PC-3 (cell line): ENCODE measurements around the gene TNP1.

ENCODE experiments used
- EZH2 ChIP-seq: fragments of 300-600 bp; sonication (generic); IDR thresholded peaks from one replicate; pipeline ENCODE4 v1.6.1; 2017; ENCODE audit warnings: antibody characterized with exemption, mild to moderate bottlenecking, low read length; ENCODE audit not compliant: unreplicated experiment
- EZH2phosphoT487 ChIP-seq: fragments of 300-600 bp; sonication (generic); IDR thresholded peaks from 2 replicates; pipeline ENCODE4 v1.6.1; 2018; ENCODE audit warnings: mild to moderate bottlenecking, antibody characterized with exemption, low read length, borderline replicate concordance
- TF ChIP-seq, protein P1 (sequence below): fragments of 300-600 bp; sonication (generic); conservative IDR thresholded peaks from 2 replicates; pipeline ENCODE4 v1.5.1; 2017; ENCODE audit warnings: antibody characterized with exemption, low read depth, mild to moderate bottlenecking, low read length

DNA sequence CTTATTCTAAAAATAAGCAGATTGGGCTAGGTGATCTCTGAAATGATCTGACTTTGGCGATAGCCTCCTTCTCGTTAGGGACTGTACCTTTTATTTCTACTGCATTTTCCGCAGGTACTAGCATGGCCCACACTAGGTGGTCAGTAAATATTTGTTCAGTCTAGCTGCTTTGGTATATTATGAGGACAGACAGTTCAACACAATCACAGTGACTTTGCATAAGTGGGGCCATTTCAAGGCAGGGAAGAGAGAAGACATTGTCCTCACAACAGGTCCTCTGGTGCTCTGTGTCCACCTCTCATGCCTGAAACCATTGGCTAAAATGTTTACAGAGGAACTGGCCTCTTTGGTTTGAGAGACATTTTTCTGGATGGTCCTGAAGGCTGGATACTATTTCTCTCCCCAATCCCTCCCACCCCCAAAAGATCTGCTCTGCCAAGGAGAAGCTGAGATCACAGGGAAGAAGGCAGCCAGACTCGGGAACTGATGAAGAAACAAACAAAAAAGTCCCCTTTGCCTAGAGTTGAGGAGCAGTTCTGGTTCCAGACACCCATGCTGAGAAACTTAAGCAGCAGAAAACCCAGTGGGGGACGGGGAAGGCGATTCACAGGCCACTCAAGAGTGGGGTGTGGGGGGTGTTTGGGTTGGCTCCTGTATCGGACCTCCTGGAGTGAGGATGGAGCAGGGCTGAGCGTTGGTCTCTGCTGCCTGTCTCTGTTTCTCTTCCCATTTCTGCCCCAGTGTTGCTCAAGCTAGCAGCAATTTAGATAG is 2.9 kb upstream of the TNP1 start:
- TF ChIP-seq EZH2phosphoT487 (no peak), EZH2 (no peak)
- TF ChIP-seq, protein P1, sequence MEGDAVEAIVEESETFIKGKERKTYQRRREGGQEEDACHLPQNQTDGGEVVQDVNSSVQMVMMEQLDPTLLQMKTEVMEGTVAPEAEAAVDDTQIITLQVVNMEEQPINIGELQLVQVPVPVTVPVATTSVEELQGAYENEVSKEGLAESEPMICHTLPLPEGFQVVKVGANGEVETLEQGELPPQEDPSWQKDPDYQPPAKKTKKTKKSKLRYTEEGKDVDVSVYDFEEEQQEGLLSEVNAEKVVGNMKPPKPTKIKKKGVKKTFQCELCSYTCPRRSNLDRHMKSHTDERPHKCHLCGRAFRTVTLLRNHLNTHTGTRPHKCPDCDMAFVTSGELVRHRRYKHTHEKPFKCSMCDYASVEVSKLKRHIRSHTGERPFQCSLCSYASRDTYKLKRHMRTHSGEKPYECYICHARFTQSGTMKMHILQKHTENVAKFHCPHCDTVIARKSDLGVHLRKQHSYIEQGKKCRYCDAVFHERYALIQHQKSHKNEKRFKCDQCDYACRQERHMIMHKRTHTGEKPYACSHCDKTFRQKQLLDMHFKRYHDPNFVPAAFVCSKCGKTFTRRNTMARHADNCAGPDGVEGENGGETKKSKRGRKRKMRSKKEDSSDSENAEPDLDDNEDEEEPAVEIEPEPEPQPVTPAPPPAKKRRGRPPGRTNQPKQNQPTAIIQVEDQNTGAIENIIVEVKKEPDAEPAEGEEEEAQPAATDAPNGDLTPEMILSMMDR: no peak
